C4-2B (cell line): ENCODE results near the gene AKNA.
"Not testable (repeated sequence)": the region's sequence is repeated elsewhere in the genome, so short reads cannot be mapped to it uniquely, and the experiment has no call there.

ENCODE experiments used
- ZFX ChIP-seq: fragments of 450-650 bp; IDR thresholded peaks from 2 replicates; pipeline ENCODE4 v1.6.1; 2017
- TF ChIP-seq, protein P1 (sequence below): fragments of 450-650 bp; conservative IDR thresholded peaks from 2 replicates; pipeline ENCODE4 v1.5.1; 2017; ENCODE audit warnings: mild to moderate bottlenecking

DNA sequence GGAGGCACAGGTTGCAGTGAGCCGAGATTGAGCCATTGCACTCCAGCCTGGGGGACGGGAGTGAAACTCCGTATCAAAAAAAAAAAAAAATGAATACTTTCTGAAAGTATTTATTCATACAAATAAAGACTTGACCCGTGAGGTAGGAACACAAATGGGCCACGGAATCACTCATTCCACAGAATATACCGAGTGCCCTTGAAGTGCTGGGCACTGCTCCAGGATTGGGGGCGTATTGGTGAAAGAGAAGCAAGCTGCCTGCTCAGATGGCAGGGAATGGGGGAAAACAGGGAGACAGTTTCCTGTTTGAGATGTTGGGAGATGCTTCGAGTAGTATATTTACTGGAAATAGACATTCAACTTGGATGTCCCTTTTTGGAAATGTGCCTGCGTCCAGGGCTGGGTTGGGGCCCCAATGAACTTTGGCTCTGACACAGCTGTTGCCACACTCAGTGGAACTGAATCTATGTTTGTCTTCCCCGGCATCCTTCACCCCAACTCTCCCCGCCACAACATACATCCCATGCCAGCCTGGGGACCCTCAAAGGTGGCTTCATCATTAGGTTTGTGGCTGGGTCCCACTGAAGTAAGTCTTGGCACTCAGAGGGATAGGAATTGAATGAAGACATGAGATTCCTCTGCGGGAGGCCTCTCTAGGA lies 65.5 kb downstream of the AKNA start:
- TF ChIP-seq, protein P1, sequence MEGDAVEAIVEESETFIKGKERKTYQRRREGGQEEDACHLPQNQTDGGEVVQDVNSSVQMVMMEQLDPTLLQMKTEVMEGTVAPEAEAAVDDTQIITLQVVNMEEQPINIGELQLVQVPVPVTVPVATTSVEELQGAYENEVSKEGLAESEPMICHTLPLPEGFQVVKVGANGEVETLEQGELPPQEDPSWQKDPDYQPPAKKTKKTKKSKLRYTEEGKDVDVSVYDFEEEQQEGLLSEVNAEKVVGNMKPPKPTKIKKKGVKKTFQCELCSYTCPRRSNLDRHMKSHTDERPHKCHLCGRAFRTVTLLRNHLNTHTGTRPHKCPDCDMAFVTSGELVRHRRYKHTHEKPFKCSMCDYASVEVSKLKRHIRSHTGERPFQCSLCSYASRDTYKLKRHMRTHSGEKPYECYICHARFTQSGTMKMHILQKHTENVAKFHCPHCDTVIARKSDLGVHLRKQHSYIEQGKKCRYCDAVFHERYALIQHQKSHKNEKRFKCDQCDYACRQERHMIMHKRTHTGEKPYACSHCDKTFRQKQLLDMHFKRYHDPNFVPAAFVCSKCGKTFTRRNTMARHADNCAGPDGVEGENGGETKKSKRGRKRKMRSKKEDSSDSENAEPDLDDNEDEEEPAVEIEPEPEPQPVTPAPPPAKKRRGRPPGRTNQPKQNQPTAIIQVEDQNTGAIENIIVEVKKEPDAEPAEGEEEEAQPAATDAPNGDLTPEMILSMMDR, result not testable (repeated sequence)
- TF ChIP-seq ZFX, result not testable (repeated sequence)
